CD14-positive monocyte (primary cell): ENCODE measurements around the gene CLOCK. TPM values are rescaled to one million over a fixed set of nuclear protein-coding genes. Genes with fewer than 3 reads are reported as not detected.

Source experiments
- DNase-seq, 3 donors: peaks; one replicate each; pipeline ENCODE4 v3.0.0-alpha.2; 2011 to 2022
- H2AFZ ChIP-seq: 2 replicates; pipeline ENCODE4 v1.6.0; 2012; ENCODE audit warnings: mild to moderate bottlenecking, low read depth, low read length, inconsistent platforms; ENCODE audit not compliant: insufficient read depth, poor library complexity, severe bottlenecking
- H3K27ac ChIP-seq, 2 donors: 1 replicate in 1 of 2; 2 replicates in 1 of 2; pipeline ENCODE4 v1.5.1; 2012 to 2013; ENCODE audit warnings: low read length in 2 of 2, control low read depth in 1 of 2, inconsistent platforms in 1 of 2, low read depth in 1 of 2, mild to moderate bottlenecking in 1 of 2
- H3K27me3 ChIP-seq, 2 donors: one replicate each; pipeline versions ENCODE4 v1.6.0 to v1.6.1; 2011 to 2013; ENCODE audit warnings: low read length in 2 of 2; ENCODE audit not compliant: control insufficient read depth in 2 of 2, insufficient read depth in 2 of 2
- H3K36me3 ChIP-seq, 2 donors: replicated peaks in 1 of 2; 1 replicate in 1 of 2; 2 replicates in 1 of 2; pipeline versions ENCODE4 v1.5.1 to v1.6.1; 2012 to 2013; ENCODE audit warnings: low read length in 2 of 2, control low read depth in 1 of 2, inconsistent platforms in 1 of 2, mild to moderate bottlenecking in 1 of 2; ENCODE audit not compliant: insufficient read depth in 2 of 2, control insufficient read depth in 1 of 2
- H3K4me1 ChIP-seq, 2 donors: 1 replicate in 1 of 2; 2 replicates in 1 of 2; pipeline versions ENCODE4 v1.5.1 to v1.6.1; 2012 to 2013; ENCODE audit warnings: low read length in 2 of 2, control low read depth in 1 of 2, inconsistent platforms in 1 of 2, mild to moderate bottlenecking in 1 of 2, moderate library complexity in 1 of 2; ENCODE audit not compliant: insufficient read depth in 2 of 2, control insufficient read depth in 1 of 2
- H3K4me2 ChIP-seq: replicated peaks from 2 replicates; pipeline ENCODE3; 2012; ENCODE audit warnings: low read length, moderate library complexity, mild to moderate bottlenecking; ENCODE audit not compliant: poor library complexity, severe bottlenecking; ENCODE audit errors: extremely low read depth
- H3K4me3 ChIP-seq, 3 experiments: fragments of 200-600 bp in 1 of 3; sonication (generic) in 1 of 3; replicated peaks in 1 of 3; 1 replicate in 2 of 3; 2 replicates in 1 of 3; pipeline ENCODE4 v1.5.1; 2011 to 2013; ENCODE audit warnings: low read length in 3 of 3, mild to moderate bottlenecking in 3 of 3, control low read depth in 2 of 3, low read depth in 2 of 3, inconsistent platforms in 1 of 3, moderate library complexity in 1 of 3
- H3K79me2 ChIP-seq: 2 replicates; pipeline ENCODE4 v1.6.0; 2012; ENCODE audit warnings: mild to moderate bottlenecking, control low read depth, inconsistent platforms, low read length, moderate library complexity; ENCODE audit not compliant: insufficient read depth
- H3K9ac ChIP-seq: 2 replicates; pipeline ENCODE4 v1.6.0; 2017; ENCODE audit warnings: low read length, mild to moderate bottlenecking; ENCODE audit not compliant: insufficient read depth, poor library complexity, severe bottlenecking
- H3K9me3 ChIP-seq, 2 donors: replicated peaks in 1 of 2; 1 replicate in 1 of 2; 2 replicates in 1 of 2; pipeline versions ENCODE4 v1.5.1 to v1.6.1; 2012 to 2013; ENCODE audit warnings: low read length in 2 of 2, control low read depth in 1 of 2; ENCODE audit not compliant: control insufficient read depth in 1 of 2, insufficient read depth in 1 of 2
- H4K20me1 ChIP-seq: 2 replicates; pipeline ENCODE4 v1.6.0; 2012; ENCODE audit warnings: mild to moderate bottlenecking, low read length, control low read depth, moderate library complexity; ENCODE audit not compliant: insufficient read depth
- H3K27ac Mint-ChIP-seq, 7 donors: one replicate each; pipeline ENCODE4 v1.8.0; 2020; ENCODE audit warnings: mild to moderate bottlenecking in 7 of 7, mixed read lengths in 7 of 7, moderate library complexity in 6 of 7, inconsistent platforms in 2 of 7
- H3K27me3 Mint-ChIP-seq, 3 donors: one replicate each; pipeline ENCODE4 v1.8.0; 2021 to 2022; ENCODE audit warnings: low read depth in 3 of 3, mild to moderate bottlenecking in 3 of 3, mixed read lengths in 3 of 3, moderate library complexity in 3 of 3, inconsistent platforms in 1 of 3
- H3K36me3 Mint-ChIP-seq, 2 donors: one replicate each; pipeline ENCODE4 v1.8.0; 2020; ENCODE audit warnings: mixed read lengths in 2 of 2, inconsistent platforms in 1 of 2, mild to moderate bottlenecking in 1 of 2
- H3K4me1 Mint-ChIP-seq: one replicate; pipeline ENCODE4 v1.8.0; 2020; ENCODE audit warnings: mild to moderate bottlenecking, mixed read lengths
- H3K4me3 Mint-ChIP-seq, 2 donors: one replicate each; pipeline ENCODE4 v1.8.0; 2020; ENCODE audit warnings: mild to moderate bottlenecking in 2 of 2, mixed read lengths in 2 of 2, moderate library complexity in 1 of 2
- H3K9me3 Mint-ChIP-seq, 7 donors: one replicate each; pipeline ENCODE4 v1.8.0; 2020 to 2022; ENCODE audit warnings: mixed read lengths in 7 of 7, mild to moderate bottlenecking in 6 of 7, moderate library complexity in 6 of 7, inconsistent platforms in 2 of 7
- CTCF ChIP-seq: fragments of 200-600 bp; IDR thresholded peaks from one replicate; pipeline ENCODE4 v1.8.0; 2022; ENCODE audit warnings: antibody characterized with exemption, mild to moderate bottlenecking
- WGBS: methylation state at CpG from one replicate; pipeline ENCODE4 v1.1.5; 2013; ENCODE audit warnings: missing lambda C conversion rate; ENCODE audit not compliant: insufficient coverage; 5-methylcytosine and 5-hydroxymethylcytosine counted together
- intact Hi-C, 2 donors: fragments of 100-400 bp; cut with micrococcal nuclease; formaldehyde crosslinking; loops; one replicate each; pipeline versions ENCODE4 v1.15.0 to v1.15.1; 2023
- polyA plus RNA-seq, 3 donors: library from polyadenylated mRNA; depleted of rRNA in 1 of 3; unstranded in 2 of 3; stranded (reverse) in 1 of 3; fragments of 300-500 nt in 2 of 3; fragments of >200 nt in 1 of 3; fragmentation: Illumina TruSeq in 2 of 3; gene quantifications; 1 replicate in 2 of 3; 2 replicates in 1 of 3; pipeline ENCODE4 v1.2.3, GENCODE V29; 2012 to 2021

Gene CLOCK
- polyA plus RNA-seq, 3 donors: 1.9 to 3.7 (median 2.9) TPM

GRCh38 chr4:55405073-55405472, 141.6 kb downstream of the CLOCK start:
- no peak overlapping the region for H3K9ac ChIP-seq
- peaks cover 41 to 78% of the 10 kb centered on the region in 2 donors for H3K36me3 ChIP-seq
- Mint-ChIP-seq H3K27me3 (no peaks in the 10 kb centered on the region), H3K27ac (peak overlapping the region in 2 of 7 donors; percentile 2 to 6), H3K9me3 (peaks cover 0 to 1% (median 0%) of the 10 kb centered on the region in 7 donors), H3K4me1 (peaks cover 25% of the 10 kb centered on the region), H3K36me3 (peaks cover 48 to 50% of the 10 kb centered on the region in 2 donors), H3K4me3 (no peak overlapping the region)
- H3K79me2 ChIP-seq: peaks cover 98% of the 10 kb centered on the region
- peak overlapping the region in 1 of 2 donors; percentile 39 for H3K27ac ChIP-seq
- no peak overlapping the region for H3K4me3 ChIP-seq
- peaks cover 95% of the 10 kb centered on the region for H4K20me1 ChIP-seq
- no peaks in the 10 kb centered on the region for H3K9me3 ChIP-seq
- no peak overlapping the region for H2AFZ ChIP-seq
- H3K4me1 ChIP-seq: no peaks in the 10 kb centered on the region
- intact Hi-C loops: loop anchor here in 1 of 2 donors (10.0 kb wide), 1 partner anchor 450 kb away; the partner anchor contains the start of gene EXOC1
- WGBS: 100% methylated on average over 1 of the region's 3 CpGs
- no peak for DNase-seq
- no peak for TF ChIP-seq CTCF
- no peak overlapping the region for H3K4me2 ChIP-seq
- no peaks in the 10 kb centered on the region for H3K27me3 ChIP-seq

GRCh38 chr4:55399581-55399980, 147.1 kb downstream of the CLOCK start:
- Histone ChIP-seq H3K4me1 (peaks cover 30 to 37% of the 10 kb centered on the region in 2 donors), H4K20me1 (peaks cover 82% of the 10 kb centered on the region), H3K9me3 (no peaks in the 10 kb centered on the region), H3K4me2 (peak overlapping the region; percentile 97), H3K27me3 (no peaks in the 10 kb centered on the region), H3K79me2 (peaks cover 87% of the 10 kb centered on the region), H3K36me3 (peaks cover 24 to 41% of the 10 kb centered on the region in 2 donors), H3K27ac (peak overlapping the region in 1 of 2 donors; percentile 89), H2AFZ (no peak overlapping the region), H3K4me3 (peak overlapping the region in 1 of 3 experiments; percentile 93), H3K9ac (no peak overlapping the region)
- no CpG with 5 or more reads among the region's 1 CpG for WGBS
- Mint-ChIP-seq H3K9me3 (peaks cover 0 to 1% (median 0%) of the 10 kb centered on the region in 7 donors), H3K27ac (peak overlapping the region in 6 of 7 donors; percentile 31 to 99 (median 98)), H3K4me1 (peaks cover 42% of the 10 kb centered on the region), H3K4me3 (peak overlapping the region; percentile 96 to 99), H3K36me3 (peaks cover 29 to 45% of the 10 kb centered on the region in 2 donors), H3K27me3 (peaks cover 0 to 4% (median 0%) of the 10 kb centered on the region in 3 donors)
- DNase-seq: no peak
- intact Hi-C loops: loop anchor here (5.0 kb wide), 2 partner anchors 52 to 148 kb away; partner anchors contain the start of genes CLOCK (in 2 of the 2) and SRD5A3 (in 1 of the 2)
- no peak for TF ChIP-seq CTCF
